H9 (cell line): ENCODE data around the gene SIL1. TPM values are rescaled to one million over a fixed set of nuclear protein-coding genes. Genes with fewer than 3 reads are reported as not detected.

Experiments
- DNase-seq: peaks from one replicate; pipeline ENCODE4 v3.0.0-alpha.2; 2017
- H2AFZ ChIP-seq: one replicate; pipeline ENCODE4 v1.6.1; 2013; ENCODE audit warnings: mild to moderate bottlenecking, low read length, control low read depth, moderate library complexity
- H2AK5ac ChIP-seq: 2 replicates; pipeline ENCODE4 v1.6.1; 2013; ENCODE audit warnings: low read length, control low read depth, mixed read lengths; ENCODE audit not compliant: insufficient read length
- H2BK120ac ChIP-seq: one replicate; pipeline ENCODE4 v1.6.1; 2013; ENCODE audit warnings: low read depth, mild to moderate bottlenecking, low read length, control low read depth, inconsistent platforms; ENCODE audit not compliant: poor library complexity, severe bottlenecking
- H2BK12ac ChIP-seq: 2 replicates; pipeline ENCODE4 v1.6.1; 2013; ENCODE audit warnings: low read length, control low read depth, mixed read lengths, low read depth; ENCODE audit not compliant: insufficient read length
- H2BK15ac ChIP-seq: 2 replicates; pipeline ENCODE4 v1.6.1; 2013; ENCODE audit warnings: low read depth, low read length, control low read depth
- H2BK20ac ChIP-seq: one replicate; pipeline ENCODE4 v1.6.1; 2013; ENCODE audit warnings: low read depth, mild to moderate bottlenecking, low read length, control low read depth, inconsistent platforms; ENCODE audit not compliant: poor library complexity, severe bottlenecking
- H2BK5ac ChIP-seq: 2 replicates; pipeline ENCODE4 v1.6.1; 2013; ENCODE audit warnings: low read length, control low read depth, mixed read lengths; ENCODE audit not compliant: insufficient read length
- H3K14ac ChIP-seq: 2 replicates; pipeline ENCODE4 v1.6.1; 2013; ENCODE audit warnings: low read length, control low read depth; ENCODE audit not compliant: insufficient read depth
- H3K18ac ChIP-seq: 2 replicates; pipeline ENCODE4 v1.6.1; 2013; ENCODE audit warnings: low read depth, mild to moderate bottlenecking, mixed read lengths, low read length, control low read depth; ENCODE audit not compliant: insufficient read length
- H3K23ac ChIP-seq: 2 replicates; pipeline ENCODE4 v1.6.1; 2013; ENCODE audit warnings: low read length, control low read depth, mixed read lengths, low read depth; ENCODE audit not compliant: insufficient read length
- H3K23me2 ChIP-seq: 2 replicates; pipeline ENCODE4 v1.6.1; 2013; ENCODE audit warnings: low read depth, mild to moderate bottlenecking, mixed read lengths, low read length, control low read depth; ENCODE audit not compliant: insufficient read length, poor library complexity, severe bottlenecking
- H3K27ac ChIP-seq: 2 replicates; pipeline ENCODE4 v1.5.1; 2013; ENCODE audit warnings: low read length, control low read depth, mixed read lengths, low read depth; ENCODE audit not compliant: insufficient read length
- H3K27me3 ChIP-seq: 2 replicates; pipeline ENCODE4 v1.6.1; 2013; ENCODE audit warnings: low read length, control low read depth, inconsistent platforms; ENCODE audit not compliant: insufficient read depth
- H3K4ac ChIP-seq: 2 replicates; pipeline ENCODE4 v1.6.1; 2013; ENCODE audit warnings: low read depth, mild to moderate bottlenecking, control low read depth, inconsistent platforms, low read length, moderate library complexity
- H3K4me1 ChIP-seq: 2 replicates; pipeline ENCODE4 v1.6.1; 2013; ENCODE audit warnings: low read length, control low read depth, inconsistent platforms; ENCODE audit not compliant: insufficient read depth
- H3K4me2 ChIP-seq: 2 replicates; pipeline ENCODE4 v1.6.1; 2013; ENCODE audit warnings: low read length, control low read depth, mixed read lengths; ENCODE audit not compliant: insufficient read length, insufficient read depth
- H3K56ac ChIP-seq: 2 replicates; pipeline ENCODE4 v1.6.1; 2013; ENCODE audit warnings: low read depth, mild to moderate bottlenecking, mixed read lengths, low read length, control low read depth; ENCODE audit not compliant: insufficient read length
- H3K79me1 ChIP-seq: 2 replicates; pipeline ENCODE4 v1.6.1; 2013; ENCODE audit warnings: low read depth, mild to moderate bottlenecking, moderate library complexity, low read length, control low read depth, inconsistent platforms; ENCODE audit not compliant: insufficient read depth, poor library complexity, severe bottlenecking
- H3K79me2 ChIP-seq: 2 replicates; pipeline ENCODE4 v1.6.1; 2013; ENCODE audit warnings: low read length, control low read depth, inconsistent platforms; ENCODE audit not compliant: insufficient read depth
- H3K9ac ChIP-seq: 2 replicates; pipeline ENCODE4 v1.6.1; 2013; ENCODE audit warnings: low read length, control low read depth, mixed read lengths; ENCODE audit not compliant: insufficient read length; ENCODE audit errors: extremely low read depth
- H3K9me3 ChIP-seq: one replicate; pipeline ENCODE4 v1.6.1; 2013; ENCODE audit warnings: low read depth, low read length, inconsistent platforms; ENCODE audit not compliant: control insufficient read depth
- H3T11ph ChIP-seq: one replicate; pipeline ENCODE4 v1.6.1; 2013; ENCODE audit warnings: mild to moderate bottlenecking, low read length, control low read depth, inconsistent platforms
- H4K20me1 ChIP-seq: one replicate; pipeline ENCODE4 v1.6.1; 2013; ENCODE audit not compliant: control insufficient read depth, insufficient read length, insufficient read depth
- H4K5ac ChIP-seq: 2 replicates; pipeline ENCODE4 v1.6.1; 2013; ENCODE audit warnings: low read depth, mild to moderate bottlenecking, mixed read lengths, low read length, control low read depth; ENCODE audit not compliant: insufficient read length
- H4K8ac ChIP-seq: replicated peaks from 2 replicates; pipeline ENCODE4 v1.6.1; 2013; ENCODE audit warnings: low read length, control low read depth, mixed read lengths, low read depth; ENCODE audit not compliant: insufficient read length
- H4K91ac ChIP-seq: 2 replicates; pipeline ENCODE4 v1.6.1; 2013; ENCODE audit warnings: low read depth, mild to moderate bottlenecking, moderate library complexity, mixed read lengths, low read length, control low read depth; ENCODE audit not compliant: insufficient read length
- H3K27ac Mint-ChIP-seq, 3 experiments: 2 replicates in 2 of 3; 3 replicates in 1 of 3; pipeline ENCODE4 v1.8.0; 2020 to 2021; ENCODE audit warnings: mixed read lengths in 3 of 3, mild to moderate bottlenecking in 1 of 3, moderate library complexity in 1 of 3
- H3K27me3 Mint-ChIP-seq: 2 replicates; pipeline ENCODE4 v1.8.0; 2021; ENCODE audit warnings: low read depth, mild to moderate bottlenecking, moderate library complexity, mixed read lengths
- H3K36me3 Mint-ChIP-seq, 3 experiments: 2 replicates in 2 of 3; 3 replicates in 1 of 3; pipeline ENCODE4 v1.8.0; 2020 to 2021; ENCODE audit warnings: low read depth in 3 of 3, mixed read lengths in 3 of 3; ENCODE audit not compliant: insufficient read depth in 1 of 3
- H3K4me1 Mint-ChIP-seq, 2 experiments: 2 replicates each; pipeline ENCODE4 v1.8.0; 2020; ENCODE audit warnings: mixed read lengths in 2 of 2
- H3K4me3 Mint-ChIP-seq, 2 experiments: 2 replicates in 1 of 2; 3 replicates in 1 of 2; pipeline ENCODE4 v1.8.0; 2020 to 2021; ENCODE audit warnings: mild to moderate bottlenecking in 2 of 2, mixed read lengths in 2 of 2, moderate library complexity in 1 of 2
- H3K9me3 Mint-ChIP-seq, 2 experiments: 2 replicates in 1 of 2; 3 replicates in 1 of 2; pipeline ENCODE4 v1.8.0; 2020; ENCODE audit warnings: mild to moderate bottlenecking in 2 of 2, mixed read lengths in 2 of 2, moderate library complexity in 1 of 2
- CTCF ChIP-seq: fragments of 200-600 bp; sonication (generic); conservative IDR thresholded peaks from 3 replicates; pipeline ENCODE4 v1.8.0; 2021; ENCODE audit warnings: antibody characterized with exemption, mild to moderate bottlenecking
- WGBS: extraction: QIAGEN DNeasy Blood & Tissue Kit; methylation state at CpG from one replicate; pipeline ENCODE4 v1.1.7; 2013; ENCODE audit warnings: missing lambda C conversion rate, low lambda C conversion rate, mixed read lengths; ENCODE audit not compliant: insufficient read length; ENCODE audit errors: extremely low coverage; 5-methylcytosine and 5-hydroxymethylcytosine counted together
- total RNA-seq: library from RNA; stranded (reverse); gene quantifications from 2 replicates; pipeline ENCODE4 v1.2.1, GENCODE V29; 2021

Gene SIL1
- total RNA-seq, 1 experiment from 2014 or later: 10.6 TPM

- no peak overlapping the region for H3K23ac ChIP-seq
- no peak overlapping the region for H2BK120ac ChIP-seq
- DNase-seq: no peak
- no CpG with 5 or more reads among the region's 3 CpGs for WGBS
- H4K91ac ChIP-seq: no peak overlapping the region
- H2BK5ac ChIP-seq: no peak overlapping the region
- Mint-ChIP-seq H3K36me3 (0 out of 7 replicates have a peak, but pooled peaks cover 0 to 2% (median 0%) of the 10 kb centered on the region in 3 experiments), H3K4me3 (no peak overlapping the region), H3K9me3 (no peaks in the 10 kb centered on the region), H3K27ac (no peak overlapping the region), H3K4me1 (peaks cover 0 to 5% of the 10 kb centered on the region in 2 experiments; a peak in 3 of 4 replicates), H3K27me3 (no peaks in the 10 kb centered on the region)
- H4K20me1 ChIP-seq: no peaks in the 10 kb centered on the region
- no peak overlapping the region for H2BK12ac ChIP-seq
- no peaks in the 10 kb centered on the region for H3K4me1 ChIP-seq
- no peak overlapping the region for H4K8ac ChIP-seq
- H3K18ac ChIP-seq: no peak overlapping the region
- no peak overlapping the region for H3K56ac ChIP-seq
- H2AK5ac ChIP-seq: no peak overlapping the region
- H3K4ac ChIP-seq: no peak overlapping the region
- H3K14ac ChIP-seq: no peak overlapping the region
- no peaks in the 10 kb centered on the region for H3K27me3 ChIP-seq
- no peak overlapping the region for H2BK20ac ChIP-seq
- H3T11ph ChIP-seq: no peak overlapping the region
- H3K9ac ChIP-seq: no peak overlapping the region
- H3K79me2 ChIP-seq: no peaks in the 10 kb centered on the region
- TF ChIP-seq CTCF: no peak
- H3K79me1 ChIP-seq: no peaks in the 10 kb centered on the region
- H3K23me2 ChIP-seq: no peaks in the 10 kb centered on the region
- no peak overlapping the region for H3K4me2 ChIP-seq
- no peak overlapping the region for H4K5ac ChIP-seq
- no peak overlapping the region for H3K27ac ChIP-seq
- H2AFZ ChIP-seq: no peak overlapping the region
- no peak overlapping the region for H2BK15ac ChIP-seq
- H3K9me3 ChIP-seq: no peaks in the 10 kb centered on the region
Measured at GRCh38 chr5:139186261-139186660, 11.9 kb downstream of the SIL1 start.
